ENCODE measurements around the gene SLC44A4.

DNA sequence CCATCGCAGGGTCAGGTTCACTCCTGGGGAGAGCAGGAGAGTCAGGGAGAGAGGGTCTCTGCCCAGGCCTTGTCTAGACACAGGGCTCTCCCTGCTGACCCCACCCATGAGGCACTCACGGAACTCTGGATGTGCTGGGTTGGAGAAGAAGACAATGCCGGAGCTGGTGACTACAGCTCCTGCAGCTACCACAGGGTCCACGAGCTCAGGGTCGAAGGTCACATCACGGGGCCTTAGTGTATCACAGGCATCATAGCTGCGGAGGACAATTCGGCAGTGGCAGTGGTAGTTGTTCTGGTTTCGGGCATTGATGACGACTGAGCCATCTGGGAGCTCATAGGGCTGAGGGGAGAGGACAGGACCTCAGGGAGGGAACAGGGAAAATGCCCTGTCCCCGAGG, 18.9 kb downstream of the SLC44A4 start:
- TF ChIP-seq EZH2 (IDR thresholded peaks at IDR 0.05) (no peak), POLR2AphosphoS5 (IDR thresholded peaks at IDR 0.05; ENCODE audit: borderline replicate concordance, low read depth, low read length) (no peak), FOXP2 (optimal IDR thresholded peaks at IDR 0.05; ENCODE audit: control extremely low read depth, extremely low read length, insufficient read depth) (no peak)
